H1 (cell line): ENCODE results near the gene CARD11. TPM values are rescaled to one million over a fixed set of nuclear protein-coding genes. Genes with fewer than 3 reads are reported as not detected.

Source experiments
- ASH2L ChIP-seq: fragments of 200-600, 300-600 bp; sonication (generic); IDR thresholded peaks from one replicate; pipeline ENCODE4 v1.7.1; 2017; ENCODE audit warnings: low read length
- CEBPB ChIP-seq: IDR thresholded peaks from 2 replicates; pipeline ENCODE4 v1.6.1; 2012; ENCODE audit warnings: low read depth, low read length
- CTBP2 ChIP-seq: IDR thresholded peaks from 2 replicates; pipeline ENCODE4 v1.7.0; 2011; ENCODE audit warnings: borderline replicate concordance, mild to moderate bottlenecking, moderate library complexity, mixed read lengths, low read length; ENCODE audit not compliant: insufficient read depth, insufficient read length
- KDM1A ChIP-seq: fragments of 200-600, 300-600 bp; sonication (generic); IDR thresholded peaks from 2 replicates; pipeline ENCODE4 v1.7.1; 2016; ENCODE audit warnings: mild to moderate bottlenecking, low read length, borderline replicate concordance
- ZNF274 ChIP-seq: IDR thresholded peaks from 2 replicates; pipeline ENCODE4 v1.7.0; 2012; ENCODE audit warnings: low read length, borderline replicate concordance; ENCODE audit errors: extremely low read depth
- polyA plus RNA-seq, 7 experiments: library from polyadenylated mRNA; depleted of rRNA in 3 of 7; stranded (reverse) in 5 of 7; unstranded in 2 of 7; fragments of >200 nt in 5 of 7; fragments of 200-250 nt in 2 of 7; gene quantifications; 1 replicate in 5 of 7; 2 replicates in 1 of 7; 4 replicates in 1 of 7; pipeline versions ENCODE4 v1.2.1 to v1.2.3, GENCODE V29; 2011 to 2013; ENCODE audit warnings: missing spikeins in 2 of 7, mixed read lengths in 2 of 7
- total RNA-seq: library from RNA; stranded (reverse); fragmentation: NEBNext Ultra II Directional; extraction: Animal tissue kit (Norgen Biotek cat#: 25700); gene quantifications from 2 replicates; pipeline ENCODE4 v1.2.1, GENCODE V29; 2021

The CARD11 gene
- total and polyA plus RNA-seq, 2 of the 8 experiments (the other 6 are each of a cell fraction or from before 2014, with no cell fraction given), result 12.6 to 29.8 TPM

GRCh38 chr7:2945171-2945570, 98.5 kb downstream of the CARD11 start (continued):
- TF ChIP-seq ZNF274, result no peak
- no peak for TF ChIP-seq ASH2L
- no peak for TF ChIP-seq CEBPB
- no peak for TF ChIP-seq KDM1A
- no peak for TF ChIP-seq CTBP2
